C4-2B (cell line): Measurements from ENCODE around the gene FAM81B.
"Not testable (repeated sequence)": the region's sequence is repeated elsewhere in the genome, so short reads cannot be mapped to it uniquely, and the experiment has no call there.

Experiments
- H3K27ac ChIP-seq: fragments of 450-650 bp; 2 replicates; pipeline ENCODE4 v1.5.1; 2017
- ZFX ChIP-seq: fragments of 450-650 bp; IDR thresholded peaks from 2 replicates; pipeline ENCODE4 v1.6.1; 2017
- TF ChIP-seq, protein P1 (sequence below): fragments of 450-650 bp; conservative IDR thresholded peaks from 2 replicates; pipeline ENCODE4 v1.5.1; 2017; ENCODE audit warnings: mild to moderate bottlenecking

Gene FAM81B, protein sequence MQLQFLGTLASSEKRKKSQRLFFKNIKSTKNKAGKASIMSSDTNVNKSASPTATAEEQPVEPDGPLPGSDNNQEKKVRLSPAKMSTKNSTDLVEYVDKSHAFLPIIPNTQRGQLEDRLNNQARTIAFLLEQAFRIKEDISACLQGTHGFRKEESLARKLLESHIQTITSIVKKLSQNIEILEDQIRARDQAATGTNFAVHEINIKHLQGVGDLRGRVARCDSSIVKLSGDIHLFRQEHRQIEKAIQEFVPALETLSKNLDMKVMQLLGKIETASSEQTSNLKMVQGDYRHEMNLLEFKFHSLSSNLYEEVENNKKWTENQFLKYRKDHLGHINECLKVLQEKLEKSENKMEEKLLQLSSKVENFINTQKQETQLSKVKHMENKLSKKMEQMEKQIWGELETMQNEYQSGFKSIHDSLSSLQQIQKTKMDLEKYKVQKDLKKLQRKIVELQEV

DNA sequence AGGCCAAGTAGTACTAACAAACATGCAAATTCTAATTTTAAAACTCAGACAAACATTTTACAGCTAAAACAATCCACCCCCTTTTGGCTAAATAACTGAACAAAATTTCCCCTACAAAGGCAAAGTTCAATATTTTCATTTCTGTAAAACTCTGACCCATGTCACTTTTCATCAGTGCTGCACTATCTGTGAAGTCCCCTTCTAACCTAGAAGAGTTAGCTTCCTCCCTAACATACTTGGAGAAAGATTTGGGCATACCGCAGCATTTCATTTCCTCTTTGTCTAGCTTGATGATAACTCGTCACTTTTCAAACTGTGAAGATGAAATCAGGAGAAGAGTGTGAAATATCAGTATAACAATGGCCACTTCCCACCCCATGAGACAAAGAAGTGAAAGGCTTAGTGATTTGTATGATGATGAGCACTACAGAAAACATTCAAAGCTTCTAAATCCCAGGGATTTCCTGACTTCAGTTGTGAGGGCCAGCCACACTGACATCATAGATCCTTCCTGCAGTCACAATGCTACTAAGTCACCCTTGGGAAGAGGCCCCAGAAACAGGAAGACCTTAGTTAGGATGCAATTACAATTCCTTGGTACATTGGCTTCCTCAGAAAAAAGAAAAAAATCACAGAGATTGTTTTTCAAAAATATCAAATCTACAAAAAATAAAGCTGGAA lies at the start of gene FAM81B:
Gene FAM81B, plus strand, starts transcription at position 555 of the 681 bp plus-strand sequence. Its CDS starts 24 bp downstream, at position 579.
- no peak within 1 kb of the TSS for H3K27ac ChIP-seq
- no peak for TF ChIP-seq ZFX
- TF ChIP-seq, protein P1, sequence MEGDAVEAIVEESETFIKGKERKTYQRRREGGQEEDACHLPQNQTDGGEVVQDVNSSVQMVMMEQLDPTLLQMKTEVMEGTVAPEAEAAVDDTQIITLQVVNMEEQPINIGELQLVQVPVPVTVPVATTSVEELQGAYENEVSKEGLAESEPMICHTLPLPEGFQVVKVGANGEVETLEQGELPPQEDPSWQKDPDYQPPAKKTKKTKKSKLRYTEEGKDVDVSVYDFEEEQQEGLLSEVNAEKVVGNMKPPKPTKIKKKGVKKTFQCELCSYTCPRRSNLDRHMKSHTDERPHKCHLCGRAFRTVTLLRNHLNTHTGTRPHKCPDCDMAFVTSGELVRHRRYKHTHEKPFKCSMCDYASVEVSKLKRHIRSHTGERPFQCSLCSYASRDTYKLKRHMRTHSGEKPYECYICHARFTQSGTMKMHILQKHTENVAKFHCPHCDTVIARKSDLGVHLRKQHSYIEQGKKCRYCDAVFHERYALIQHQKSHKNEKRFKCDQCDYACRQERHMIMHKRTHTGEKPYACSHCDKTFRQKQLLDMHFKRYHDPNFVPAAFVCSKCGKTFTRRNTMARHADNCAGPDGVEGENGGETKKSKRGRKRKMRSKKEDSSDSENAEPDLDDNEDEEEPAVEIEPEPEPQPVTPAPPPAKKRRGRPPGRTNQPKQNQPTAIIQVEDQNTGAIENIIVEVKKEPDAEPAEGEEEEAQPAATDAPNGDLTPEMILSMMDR = no peak

DNA sequence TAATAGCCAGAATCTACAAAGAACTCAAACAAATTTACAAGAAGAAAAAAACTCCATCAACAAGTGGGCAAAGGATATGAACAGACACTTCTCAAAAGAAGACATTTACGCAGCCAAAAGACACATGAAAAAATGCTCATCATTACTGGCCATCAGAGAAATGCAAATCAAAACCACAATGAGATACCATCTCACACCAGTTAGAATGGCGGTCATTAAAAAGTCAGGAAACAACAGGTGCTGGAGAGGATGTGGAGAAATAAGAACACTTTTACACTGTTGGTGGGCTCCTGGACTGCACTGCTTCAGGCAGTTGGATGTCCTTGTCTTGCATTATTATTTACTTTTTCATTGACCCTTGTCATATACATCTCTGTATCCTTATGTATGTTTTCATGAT lies 49.7 kb upstream of the FAM81B start:
- not testable (repeated sequence) for H3K27ac ChIP-seq

DNA sequence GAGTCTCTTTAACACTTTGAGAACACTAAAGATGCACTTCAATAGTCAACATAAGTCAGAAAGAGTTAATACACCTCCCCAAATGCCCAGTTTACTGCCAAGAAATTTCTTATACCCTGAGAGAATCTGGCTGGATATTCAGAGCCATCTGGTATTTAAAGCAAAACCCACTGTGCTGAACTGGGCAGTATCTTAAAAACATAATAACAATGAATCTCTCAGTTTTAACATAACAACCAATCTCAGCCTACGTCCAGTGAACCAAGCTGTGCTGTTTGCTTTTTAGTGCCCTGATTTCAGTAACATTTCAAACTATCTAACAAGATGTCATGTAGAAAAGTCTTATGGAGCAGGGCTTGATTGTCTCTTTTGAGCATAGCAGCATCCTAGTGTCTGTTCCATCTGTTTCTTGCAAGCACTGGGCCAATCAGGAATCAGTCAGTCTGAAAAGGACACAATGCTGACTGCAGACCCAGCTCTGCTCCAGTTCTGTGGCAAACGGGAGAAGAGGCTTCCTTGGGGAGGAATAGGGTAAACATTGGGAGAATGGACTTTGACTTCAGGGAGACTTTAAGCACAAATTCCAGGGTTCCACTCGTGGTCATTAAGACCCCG lies 43.6 kb upstream of the FAM81B start:
- no peak for TF ChIP-seq ZFX
- TF ChIP-seq, protein P1 = no peak
- no peak overlapping the region for H3K27ac ChIP-seq

- TF ChIP-seq, protein P1 = no peak
- no peak for TF ChIP-seq ZFX
- H3K27ac ChIP-seq = no peak overlapping the region
Measured at GRCh38 chr5:95350631-95351030, 40.5 kb upstream of the FAM81B start.

- no peak for TF ChIP-seq ZFX
- H3K27ac ChIP-seq = no peak overlapping the region
Measured at GRCh38 chr5:95352691-95353090, 38.5 kb upstream of the FAM81B start.

DNA sequence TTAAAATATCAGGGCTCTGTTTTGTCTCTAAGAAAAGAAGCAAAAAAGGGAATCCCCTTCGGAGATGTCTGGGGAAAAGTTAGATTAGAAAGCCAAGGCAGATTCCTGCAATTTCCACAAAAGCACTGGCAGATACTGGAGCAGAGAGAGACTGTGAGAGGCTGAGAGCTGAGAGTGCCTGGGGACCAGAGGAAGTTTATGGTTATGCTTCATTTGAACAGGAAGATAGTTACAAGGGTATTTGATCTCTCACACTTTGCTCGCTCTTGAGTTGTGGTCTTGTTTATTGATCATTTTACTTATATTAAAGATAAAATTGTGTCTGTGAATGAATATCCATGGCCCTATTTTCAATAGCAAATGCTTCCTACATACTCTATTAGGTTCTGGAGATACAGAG lies 32.8 kb upstream of the FAM81B start:
- no peak for TF ChIP-seq ZFX
- TF ChIP-seq, protein P1 = no peak
- H3K27ac ChIP-seq = no peak overlapping the region

DNA sequence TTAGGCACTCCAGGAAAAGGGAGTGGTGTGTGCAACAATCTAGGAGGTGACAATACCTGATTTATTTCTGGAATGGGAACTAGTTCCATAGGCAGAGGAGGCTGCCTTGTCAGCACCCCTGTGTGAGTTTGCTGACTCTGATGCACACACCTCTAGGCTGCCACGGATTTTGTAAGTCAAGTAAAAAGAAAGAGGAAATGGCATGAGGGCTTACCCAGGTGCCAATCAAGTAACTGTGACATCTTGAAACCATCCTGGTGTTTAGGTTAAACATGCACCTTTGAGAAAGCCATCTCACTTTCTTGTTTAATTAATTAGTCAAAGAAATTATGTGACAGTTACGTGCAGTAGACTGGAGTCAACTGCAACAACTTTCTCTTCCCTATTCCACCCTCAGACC lies 32.3 kb upstream of the FAM81B start:
- no peak overlapping the region for H3K27ac ChIP-seq
- TF ChIP-seq, protein P1 = no peak
- TF ChIP-seq ZFX = no peak

- not testable (repeated sequence) for H3K27ac ChIP-seq
Measured at GRCh38 chr5:95360667-95361066, 30.5 kb upstream of the FAM81B start.
